Right lobe of liver (tissue), 6 donors: ENCODE measurements around the gene STN1. TPM values are rescaled to one million over a fixed set of nuclear protein-coding genes. Genes with fewer than 3 reads are reported as not detected.

Experiments used
- ATAC-seq, 4 donors: fragments of 200-7000 bp; cut with Tn5 transposase; one replicate each; pipeline ENCODE4 v1.9.1; 2020; ENCODE audit warnings: mild to moderate bottlenecking in 4 of 4, moderate library complexity in 4 of 4
- DNase-seq, 3 donors: peaks; one replicate each; pipeline ENCODE4 v3.0.0-alpha.2; 2020
- H3K27ac ChIP-seq, 3 donors: fragments of 200-600 bp; one replicate each; pipeline ENCODE4 v1.8.0; 2022
- H3K27me3 ChIP-seq, 2 donors: fragments of 200-600 bp; one replicate each; pipeline ENCODE4 v1.8.0; 2022
- H3K36me3 ChIP-seq, 4 donors: fragments of 200-600 bp; sonication (generic) in 1 of 4; one replicate each; pipeline versions ENCODE4 v1.5.1 to v1.8.0; 2017 to 2022; ENCODE audit warnings: control low read depth in 1 of 4
- H3K4me1 ChIP-seq, 4 donors: fragments of 200-600 bp; sonication (generic) in 1 of 4; one replicate each; pipeline versions ENCODE4 v1.5.1 to v1.8.0; 2017 to 2022; ENCODE audit warnings: control low read depth in 1 of 4
- H3K4me3 ChIP-seq, 3 donors: fragments of 200-600 bp; one replicate each; pipeline ENCODE4 v1.8.0; 2022
- H3K9me3 ChIP-seq, 4 donors: fragments of 200-600 bp; sonication (generic) in 1 of 4; one replicate each; pipeline versions ENCODE4 v1.5.1 to v1.8.0; 2017 to 2022; ENCODE audit warnings: control low read depth in 1 of 4
- POLR2A ChIP-seq: fragments of 450-650 bp; IDR thresholded peaks from one replicate; pipeline ENCODE4 v1.6.1; 2017; ENCODE audit warnings: antibody characterized with exemption, mild to moderate bottlenecking
- WGBS: methylation state at CpG from one replicate; pipeline ENCODE4 v1.1.6; 2018; ENCODE audit warnings: low coverage, low lambda C conversion rate; ENCODE audit not compliant: insufficient coverage; ENCODE audit errors: missing lambda C conversion rate; 5-methylcytosine and 5-hydroxymethylcytosine counted together
- intact Hi-C, 2 donors: fragments of 100-400 bp; cut with DNase I; formaldehyde crosslinking; loops; one replicate each; pipeline versions ENCODE4 v1.11.2 to v1.14.1; 2022
- total RNA-seq, 6 experiments: library from RNA; depleted of rRNA in 2 of 6; stranded (reverse); fragments of >200 nt in 2 of 6; fragmentation: NEBNext Ultra II Directional in 3 of 6; extraction: Animal tissue kit (Norgen Biotek cat#: 25700) in 3 of 6; gene quantifications; one replicate each; pipeline versions ENCODE4 v1.1.0 to v1.2.4, GENCODE V29; 2016 to 2023
- TF ChIP-seq, protein P1 (sequence below), 4 donors: fragments of 200-600 bp in 3 of 4; fragments of 450-650 bp in 1 of 4; IDR thresholded peaks; one replicate each; pipeline versions ENCODE4 v1.5.1 to v1.8.0; 2016 to 2022; ENCODE audit warnings: antibody characterized with exemption in 4 of 4, mild to moderate bottlenecking in 2 of 4
- donor health status: DM: no; HTN: yes; CAD: no.
- donor health status: DM: no; HTN: no; CAD: no.
- donor health status: DM: no; HTN: no; CAD: no.
- donor health status: DM: no; HTN: yes; CAD: no.
- donor health status: DM: no; HTN: yes; CAD: no.

The STN1 gene
- total RNA-seq, 6 experiments from 2014 or later, result 6.1 to 13.3 (median 6.6) TPM

GRCh38 chr10:103850572-103850895 is 67.5 kb downstream of the STN1 start:
- WGBS, result 60% methylated on average over 3 of the region's 3 CpGs
- TF ChIP-seq, protein P1, sequence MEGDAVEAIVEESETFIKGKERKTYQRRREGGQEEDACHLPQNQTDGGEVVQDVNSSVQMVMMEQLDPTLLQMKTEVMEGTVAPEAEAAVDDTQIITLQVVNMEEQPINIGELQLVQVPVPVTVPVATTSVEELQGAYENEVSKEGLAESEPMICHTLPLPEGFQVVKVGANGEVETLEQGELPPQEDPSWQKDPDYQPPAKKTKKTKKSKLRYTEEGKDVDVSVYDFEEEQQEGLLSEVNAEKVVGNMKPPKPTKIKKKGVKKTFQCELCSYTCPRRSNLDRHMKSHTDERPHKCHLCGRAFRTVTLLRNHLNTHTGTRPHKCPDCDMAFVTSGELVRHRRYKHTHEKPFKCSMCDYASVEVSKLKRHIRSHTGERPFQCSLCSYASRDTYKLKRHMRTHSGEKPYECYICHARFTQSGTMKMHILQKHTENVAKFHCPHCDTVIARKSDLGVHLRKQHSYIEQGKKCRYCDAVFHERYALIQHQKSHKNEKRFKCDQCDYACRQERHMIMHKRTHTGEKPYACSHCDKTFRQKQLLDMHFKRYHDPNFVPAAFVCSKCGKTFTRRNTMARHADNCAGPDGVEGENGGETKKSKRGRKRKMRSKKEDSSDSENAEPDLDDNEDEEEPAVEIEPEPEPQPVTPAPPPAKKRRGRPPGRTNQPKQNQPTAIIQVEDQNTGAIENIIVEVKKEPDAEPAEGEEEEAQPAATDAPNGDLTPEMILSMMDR (IDR thresholded peaks at IDR 0.05), result no peak
- TF ChIP-seq POLR2A, result no peak
- intact Hi-C loops, result no loop called here
- ATAC-seq (peak in 1 of 4 donors; percentile 7), DNase-seq (no peak)
- no peaks in the 10 kb centered on the region for H3K36me3 ChIP-seq
- H3K27me3 ChIP-seq, result no peaks in the 10 kb centered on the region
- no peaks in the 10 kb centered on the region for H3K9me3 ChIP-seq
- no peak overlapping the region for H3K4me3 ChIP-seq
- H3K4me1 ChIP-seq, result peaks cover 0 to 15% (median 0%) of the 10 kb centered on the region in 4 donors
- H3K27ac ChIP-seq, result no peak overlapping the region

DNA sequence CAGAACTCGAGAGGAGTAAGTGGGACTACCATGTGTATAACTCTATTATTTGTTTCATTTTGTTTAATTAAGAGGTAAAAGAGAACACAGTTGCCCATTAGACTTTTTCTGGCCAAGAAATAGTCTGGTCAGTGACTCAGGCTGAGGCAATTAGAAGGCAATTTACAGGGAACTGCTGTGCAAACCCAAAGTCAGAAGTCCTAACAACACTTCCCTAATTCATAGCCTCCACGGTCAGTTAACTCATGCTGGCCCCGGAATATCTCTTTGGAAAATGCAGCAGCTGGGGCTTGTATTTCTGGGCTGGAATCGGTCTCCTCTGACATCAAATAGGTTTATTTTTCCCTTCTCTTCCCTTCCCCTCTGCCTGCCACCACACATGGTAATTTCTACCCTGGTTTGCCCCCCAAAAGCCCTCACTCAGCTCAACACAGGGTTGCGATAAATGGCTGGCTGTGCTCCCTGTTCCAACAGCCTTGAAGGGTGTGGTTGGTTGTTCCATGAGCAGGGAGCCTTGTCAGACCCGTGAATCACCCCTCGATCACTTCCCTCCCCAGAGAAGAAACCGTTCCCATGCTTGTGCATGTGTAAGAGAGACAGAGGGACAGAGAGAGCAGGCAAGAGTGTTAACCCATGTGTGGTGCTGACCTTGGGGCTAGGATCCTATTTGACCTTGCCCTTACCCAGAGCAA is 68.0 kb downstream of the STN1 start:
- H3K9me3 ChIP-seq, result no peaks in the 10 kb centered on the region
- TF ChIP-seq, protein P1 (IDR thresholded peaks at IDR 0.05), result no peak
- no peak for TF ChIP-seq POLR2A
- H3K27ac ChIP-seq, result no peak overlapping the region
- intact Hi-C loops, result no loop called here
- DNase-seq (no peak), ATAC-seq (peak; percentile 6 to 34 (median 22))
- H3K36me3 ChIP-seq, result no peaks in the 10 kb centered on the region
- peaks cover 0 to 15% (median 0%) of the 10 kb centered on the region in 4 donors for H3K4me1 ChIP-seq
- H3K4me3 ChIP-seq, result no peak overlapping the region
- WGBS, result 53% methylated on average over 6 of the region's 8 CpGs
- H3K27me3 ChIP-seq, result no peaks in the 10 kb centered on the region

- no peak overlapping the region for H3K27ac ChIP-seq
- peaks cover 0 to 10% (median 0%) of the 10 kb centered on the region in 4 donors for H3K4me1 ChIP-seq
- H3K4me3 ChIP-seq, result no peak overlapping the region
- H3K27me3 ChIP-seq, result no peaks in the 10 kb centered on the region
- H3K9me3 ChIP-seq, result no peaks in the 10 kb centered on the region
- DNase-seq (no peak), ATAC-seq (peak in 2 of 4 donors; percentile 8 to 10)
- no peaks in the 10 kb centered on the region for H3K36me3 ChIP-seq
- TF ChIP-seq, protein P1 (IDR thresholded peaks at IDR 0.05), result no peak
- TF ChIP-seq POLR2A, result no peak
- intact Hi-C loops, result no loop called here
- WGBS, result 86% methylated on average over 9 of the region's 10 CpGs
Observed at GRCh38 chr10:103849212-103849877, 68.6 kb downstream of the STN1 start.

GRCh38 chr10:103847909-103848468 is 70.0 kb downstream of the STN1 start:
- DNase-seq (no peak), ATAC-seq (no peak)
- WGBS, result 71% methylated on average over 3 of the region's 8 CpGs
- H3K27me3 ChIP-seq, result no peaks in the 10 kb centered on the region
- peaks cover 0 to 7% (median 0%) of the 10 kb centered on the region in 4 donors for H3K4me1 ChIP-seq
- H3K4me3 ChIP-seq, result no peak overlapping the region
- intact Hi-C loops, result no loop called here
- H3K36me3 ChIP-seq, result no peaks in the 10 kb centered on the region
- no peak overlapping the region for H3K27ac ChIP-seq
- H3K9me3 ChIP-seq, result no peaks in the 10 kb centered on the region
- TF ChIP-seq, protein P1 (IDR thresholded peaks at IDR 0.05), result no peak
- no peak for TF ChIP-seq POLR2A
